DOHH2 (cell line): ENCODE data around the gene MRS2.

Experiments used
- H3F3A ChIP-seq: fragments of 200-600 bp; sonication (generic), shearing (Covaris generic); 2 replicates; pipeline ENCODE4 v1.6.0; 2016; ENCODE audit warnings: antibody characterized with exemption, mild to moderate bottlenecking; ENCODE audit not compliant: control insufficient read depth, insufficient read depth
- H3K27ac ChIP-seq: fragments of 200-600 bp; sonication (generic); 2 replicates; pipeline ENCODE4 v1.5.1; 2014; ENCODE audit warnings: low read depth, mild to moderate bottlenecking, low read length, moderate library complexity
- H3K27me3 ChIP-seq: fragments of 200-600 bp; sonication (generic); 2 replicates; pipeline ENCODE4 v1.6.1; 2014; ENCODE audit warnings: mild to moderate bottlenecking, low read length, mixed read lengths; ENCODE audit not compliant: control insufficient read depth
- H3K36me3 ChIP-seq: fragments of 200-600 bp; sonication (generic); 2 replicates; pipeline ENCODE4 v1.6.1; 2014; ENCODE audit warnings: mild to moderate bottlenecking, low read length, moderate library complexity, mixed read lengths; ENCODE audit not compliant: control insufficient read depth
- H3K4me1 ChIP-seq: fragments of 200-600 bp; sonication (generic); 2 replicates; pipeline ENCODE4 v1.6.1; 2014; ENCODE audit warnings: mild to moderate bottlenecking, low read length, mixed read lengths; ENCODE audit not compliant: control insufficient read depth
- H3K4me2 ChIP-seq: fragments of 200-600 bp; sonication (generic); 2 replicates; pipeline ENCODE4 v1.6.0; 2014; ENCODE audit warnings: mild to moderate bottlenecking, low read length, moderate library complexity
- H3K4me3 ChIP-seq: fragments of 200-600 bp; sonication (generic); 2 replicates; pipeline ENCODE4 v1.5.1; 2014; ENCODE audit warnings: mild to moderate bottlenecking, low read length, mixed read lengths
- H3K79me2 ChIP-seq: fragments of 200-600 bp; sonication (generic); 2 replicates; pipeline ENCODE4 v1.6.1; 2014; ENCODE audit warnings: mild to moderate bottlenecking, low read length, mixed read lengths; ENCODE audit not compliant: control insufficient read depth
- H3K9me2 ChIP-seq: fragments of 200-600 bp; sonication (generic); replicated peaks from 2 replicates; pipeline ENCODE4 v1.6.1; 2014; ENCODE audit warnings: mild to moderate bottlenecking, low read length, mixed read lengths; ENCODE audit not compliant: control insufficient read depth
- H3K9me3 ChIP-seq: fragments of 200-600 bp; sonication (generic); 2 replicates; pipeline ENCODE4 v1.6.1; 2014; ENCODE audit warnings: antibody characterized with exemption, low read length, mixed read lengths; ENCODE audit not compliant: control insufficient read depth, insufficient read depth
- H4K20me1 ChIP-seq: fragments of 200-600 bp; sonication (generic); 2 replicates; pipeline ENCODE4 v1.6.0; 2014; ENCODE audit warnings: low read depth, mild to moderate bottlenecking, antibody characterized with exemption, low read length, moderate library complexity; ENCODE audit not compliant: control insufficient read depth, insufficient read depth
- CTCF ChIP-seq: fragments of 200-600 bp; sonication (generic); IDR thresholded peaks from one replicate; pipeline ENCODE4 v1.5.1; 2014; ENCODE audit warnings: antibody characterized with exemption, mild to moderate bottlenecking, low read depth, low read length; ENCODE audit not compliant: poor library complexity, severe bottlenecking
- EZH2phosphoT487 ChIP-seq: fragments of 200-600 bp; sonication (generic); IDR thresholded peaks from 2 replicates; pipeline ENCODE4 v1.6.1; 2017; ENCODE audit warnings: borderline replicate concordance, mild to moderate bottlenecking, antibody characterized with exemption, low read length, moderate library complexity, mixed read lengths

The MRS2 gene

GRCh38 chr6:24448396-24448795 lies 45.7 kb downstream of the MRS2 start:
- H3F3A ChIP-seq: no peaks in the 10 kb centered on the region
- no peak overlapping the region for H3K27ac ChIP-seq
- no peaks in the 10 kb centered on the region for H3K9me2 ChIP-seq
- H3K27me3 ChIP-seq: no peaks in the 10 kb centered on the region
- no peaks in the 10 kb centered on the region for H3K9me3 ChIP-seq
- TF ChIP-seq EZH2phosphoT487: no peak
- no peaks in the 10 kb centered on the region for H3K36me3 ChIP-seq
- H3K4me3 ChIP-seq: no peak overlapping the region
- no peaks in the 10 kb centered on the region for H4K20me1 ChIP-seq
- H3K4me1 ChIP-seq: no peaks in the 10 kb centered on the region
- no peak overlapping the region for H3K4me2 ChIP-seq
- H3K79me2 ChIP-seq: no peaks in the 10 kb centered on the region

DNA sequence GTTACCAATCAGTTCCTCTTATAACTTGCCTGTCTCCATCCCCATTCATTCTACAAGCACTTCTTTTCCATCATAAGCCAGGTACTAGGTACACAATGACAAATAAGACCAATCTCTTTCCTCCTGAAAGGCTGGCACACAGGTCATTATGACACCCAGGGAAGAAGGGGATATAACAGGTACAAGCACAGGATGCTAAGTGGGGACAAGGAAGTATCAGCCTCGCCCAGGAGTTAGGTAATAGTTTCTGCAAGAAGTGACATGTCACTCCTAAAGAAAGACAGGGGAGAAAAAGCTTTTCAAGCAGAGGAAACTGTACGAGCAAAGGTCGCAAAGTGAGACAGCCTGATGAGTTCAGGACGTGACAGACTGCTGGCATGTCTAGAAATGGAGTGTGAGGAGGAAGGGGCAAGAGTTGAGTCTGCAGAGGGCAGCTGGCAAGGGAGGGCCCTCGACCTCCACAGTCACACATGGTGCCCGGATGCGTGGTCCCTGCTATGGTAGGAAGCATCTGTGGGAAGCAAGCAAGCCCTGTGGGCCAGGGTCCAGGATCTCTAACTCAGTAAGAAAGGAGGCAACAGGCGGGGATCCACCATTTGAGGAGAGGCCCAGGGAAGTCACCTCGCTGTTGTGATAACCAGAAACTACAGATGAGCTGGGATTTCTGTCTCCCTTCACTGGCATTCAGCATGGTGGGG lies 46.2 kb downstream of the MRS2 start:
- no peak overlapping the region for H3K4me2 ChIP-seq
- H3K9me2 ChIP-seq: no peaks in the 10 kb centered on the region
- no peaks in the 10 kb centered on the region for H3K27me3 ChIP-seq
- no peak overlapping the region for H3K27ac ChIP-seq
- no peaks in the 10 kb centered on the region for H3F3A ChIP-seq
- TF ChIP-seq EZH2phosphoT487 (no peak), CTCF (no peak)
- H3K36me3 ChIP-seq: no peaks in the 10 kb centered on the region
- no peaks in the 10 kb centered on the region for H4K20me1 ChIP-seq
- H3K4me1 ChIP-seq: no peaks in the 10 kb centered on the region
- H3K4me3 ChIP-seq: no peak overlapping the region
- no peaks in the 10 kb centered on the region for H3K79me2 ChIP-seq
- H3K9me3 ChIP-seq: no peaks in the 10 kb centered on the region

GRCh38 chr6:24451581-24452388 lies 49.0 kb downstream of the MRS2 start:
- Histone ChIP-seq H3K36me3 (no peaks in the 10 kb centered on the region), H3K9me3 (no peaks in the 10 kb centered on the region), H3K4me2 (no peak overlapping the region), H3K4me1 (no peaks in the 10 kb centered on the region), H3K79me2 (no peaks in the 10 kb centered on the region), H4K20me1 (no peaks in the 10 kb centered on the region), H3K27ac (no peak overlapping the region), H3F3A (no peaks in the 10 kb centered on the region), H3K9me2 (no peaks in the 10 kb centered on the region), H3K27me3 (no peaks in the 10 kb centered on the region), H3K4me3 (no peak overlapping the region)
- TF ChIP-seq CTCF (no peak), EZH2phosphoT487 (no peak)

- no peak overlapping the region for H3K4me2 ChIP-seq
- no peaks in the 10 kb centered on the region for H4K20me1 ChIP-seq
- no peaks in the 10 kb centered on the region for H3K9me2 ChIP-seq
- H3K36me3 ChIP-seq: no peaks in the 10 kb centered on the region
- H3K4me1 ChIP-seq: no peaks in the 10 kb centered on the region
- TF ChIP-seq CTCF (no peak), EZH2phosphoT487 (no peak)
- H3K4me3 ChIP-seq: no peak overlapping the region
- no peaks in the 10 kb centered on the region for H3K9me3 ChIP-seq
- no peaks in the 10 kb centered on the region for H3K79me2 ChIP-seq
- no peaks in the 10 kb centered on the region for H3K27me3 ChIP-seq
- H3F3A ChIP-seq: no peaks in the 10 kb centered on the region
- no peak overlapping the region for H3K27ac ChIP-seq
Measured at GRCh38 chr6:24453921-24454320, 51.2 kb downstream of the MRS2 start.
